ENCODE data around the gene GLT8D2. TPM values are rescaled to one million over a fixed set of nuclear protein-coding genes. Genes with fewer than 3 reads are reported as not detected.
A peak's percentile ranks its signal among the peaks of the same experiment; 100 is the strongest.

The GLT8D2 gene
- total and polyA plus RNA-seq, 7 donors = 0.71 to 5.2 (median 1.5) TPM

DNA sequence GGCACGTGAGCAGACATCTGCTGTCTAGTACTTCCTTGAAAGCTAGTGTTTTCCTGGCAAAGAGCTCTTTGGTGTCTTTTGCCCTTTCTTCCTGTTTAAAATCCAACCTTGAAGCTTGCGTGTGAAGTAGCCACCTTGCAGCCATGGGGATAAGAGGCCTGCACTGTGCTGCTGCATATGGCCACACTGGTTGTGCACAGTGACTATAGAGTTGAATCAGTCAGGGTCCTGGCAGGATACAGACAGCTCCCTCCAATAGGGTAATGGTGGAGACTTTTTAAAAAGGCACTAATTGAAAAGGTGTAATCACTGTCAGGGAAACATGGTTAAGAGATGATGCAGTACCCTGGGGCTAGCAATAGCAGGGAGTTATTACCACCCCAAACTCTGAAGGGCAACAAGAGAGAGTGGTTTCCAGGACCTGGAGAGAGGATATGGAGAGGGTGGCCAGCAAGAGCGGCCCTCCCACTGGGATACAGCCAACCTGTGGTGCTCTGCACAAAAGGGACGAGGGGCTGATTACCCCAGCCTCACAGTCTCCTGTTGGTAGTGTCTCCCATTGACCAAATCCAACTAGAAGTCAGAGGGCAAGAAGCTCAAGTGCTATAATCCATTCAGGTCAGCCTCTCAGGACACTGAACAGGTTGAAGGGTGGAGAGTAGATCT, 4.8 kb upstream of the GLT8D2 start:
- intact Hi-C loops (cut with DNase I) = loop anchor here in 1 of 2 donors (5.0 kb wide), 1 partner anchor 178 kb away; no protein-coding TSS in a partner anchor

DNA sequence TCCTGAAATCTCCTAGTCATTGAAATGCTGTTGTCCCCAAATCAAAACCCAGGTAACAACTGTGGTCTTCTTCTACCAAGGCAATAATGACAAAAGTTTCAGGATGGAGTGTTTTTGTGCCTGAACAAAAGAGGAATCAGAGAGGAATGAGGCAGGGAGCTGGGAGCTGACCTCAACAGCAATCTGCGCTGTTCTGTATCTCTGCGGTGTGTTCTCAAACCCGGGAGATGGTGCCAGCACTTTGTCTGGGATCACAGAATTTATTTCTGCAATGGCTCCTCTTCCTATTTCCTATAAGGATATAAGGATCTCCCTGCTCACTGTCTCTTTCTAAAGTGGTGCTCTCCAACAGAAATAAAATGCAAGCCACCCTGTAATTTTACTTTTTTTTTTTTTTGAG, 449 bp upstream of the GLT8D2 start:
- 11 to 34% (median 16%) methylated on average over 3 of the region's 3 CpGs for WGBS, 3 donors
- no peaks in the 10 kb centered on the region for H3K9me3 ChIP-seq
- peaks cover 0 to 21% (median 0%) of the 10 kb centered on the region in 3 donors for H3K27me3 ChIP-seq (ENCODE audit: insufficient read depth in 3 of 3, low read length in 2 of 3)
- TF ChIP-seq, protein P1, sequence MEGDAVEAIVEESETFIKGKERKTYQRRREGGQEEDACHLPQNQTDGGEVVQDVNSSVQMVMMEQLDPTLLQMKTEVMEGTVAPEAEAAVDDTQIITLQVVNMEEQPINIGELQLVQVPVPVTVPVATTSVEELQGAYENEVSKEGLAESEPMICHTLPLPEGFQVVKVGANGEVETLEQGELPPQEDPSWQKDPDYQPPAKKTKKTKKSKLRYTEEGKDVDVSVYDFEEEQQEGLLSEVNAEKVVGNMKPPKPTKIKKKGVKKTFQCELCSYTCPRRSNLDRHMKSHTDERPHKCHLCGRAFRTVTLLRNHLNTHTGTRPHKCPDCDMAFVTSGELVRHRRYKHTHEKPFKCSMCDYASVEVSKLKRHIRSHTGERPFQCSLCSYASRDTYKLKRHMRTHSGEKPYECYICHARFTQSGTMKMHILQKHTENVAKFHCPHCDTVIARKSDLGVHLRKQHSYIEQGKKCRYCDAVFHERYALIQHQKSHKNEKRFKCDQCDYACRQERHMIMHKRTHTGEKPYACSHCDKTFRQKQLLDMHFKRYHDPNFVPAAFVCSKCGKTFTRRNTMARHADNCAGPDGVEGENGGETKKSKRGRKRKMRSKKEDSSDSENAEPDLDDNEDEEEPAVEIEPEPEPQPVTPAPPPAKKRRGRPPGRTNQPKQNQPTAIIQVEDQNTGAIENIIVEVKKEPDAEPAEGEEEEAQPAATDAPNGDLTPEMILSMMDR (IDR thresholded peaks at IDR 0.05) = no peak
- peaks cover 10% of the 10 kb centered on the region for H3K4me1 ChIP-seq
- no peak for DNase-seq
- peak overlapping the region; percentile 64 for H3K4me3 ChIP-seq
- peak in 1 of 4 donors; percentile 36 for ATAC-seq
- no peaks in the 10 kb centered on the region for H3K36me3 ChIP-seq (ENCODE audit: insufficient read depth in 1 of 2, low read depth in 1 of 2)
- H3K27ac ChIP-seq = no peak overlapping the region
- intact Hi-C loops (cut with DNase I) = no loop called here

More for the DNA sequence above, 4.8 kb upstream of the GLT8D2 start:
- 69 to 85% (median 75%) methylated on average over 4 of the region's 4 CpGs for WGBS, 3 donors
- ATAC-seq = no peak
- H3K9me3 ChIP-seq = no peaks in the 10 kb centered on the region
- TF ChIP-seq, protein P1 (IDR thresholded peaks at IDR 0.05) = no peak
- no peak overlapping the region for H3K4me3 ChIP-seq
- H3K4me1 ChIP-seq = peaks cover 23% of the 10 kb centered on the region
- DNase-seq = no peak
- peaks cover 0 to 15% (median 0%) of the 10 kb centered on the region in 3 donors for H3K27me3 ChIP-seq (ENCODE audit: insufficient read depth in 3 of 3, low read length in 2 of 3)
- no peak overlapping the region for H3K27ac ChIP-seq
- H3K36me3 ChIP-seq (ENCODE audit: insufficient read depth in 1 of 2, low read depth in 1 of 2) = no peaks in the 10 kb centered on the region

DNA sequence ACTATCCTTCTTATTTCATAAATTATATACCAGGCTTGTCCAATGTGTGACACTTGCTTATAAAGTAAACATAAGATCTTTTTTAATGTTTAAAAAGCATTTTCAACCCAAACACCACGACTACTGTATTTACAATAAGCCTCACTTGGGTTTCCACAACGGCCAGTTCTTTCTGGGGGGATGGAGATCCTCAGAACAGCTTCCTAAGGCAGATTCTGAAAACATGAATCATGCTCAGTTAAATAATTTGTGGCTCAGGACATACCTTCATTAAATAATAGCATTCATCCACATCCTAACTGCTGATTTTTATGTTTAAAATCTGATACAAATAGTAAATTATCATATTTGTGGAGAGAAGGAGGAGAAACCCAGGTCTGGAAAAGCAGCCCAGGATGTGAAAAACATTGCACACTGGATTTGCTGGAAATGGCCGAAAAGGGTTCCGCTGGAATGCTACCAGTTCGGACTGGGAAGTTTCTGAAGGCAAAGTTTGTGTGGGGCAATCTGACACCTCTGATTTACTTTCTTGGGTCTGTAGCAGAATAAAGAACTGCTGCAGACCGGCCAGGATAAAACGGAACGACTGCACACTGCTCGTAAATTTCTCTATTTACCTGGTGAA, 597 bp downstream of the GLT8D2 start:
- Histone ChIP-seq H3K36me3 (ENCODE audit: insufficient read depth in 1 of 2, low read depth in 1 of 2) (no peaks in the 10 kb centered on the region), H3K27me3 (ENCODE audit: insufficient read depth in 3 of 3, low read length in 2 of 3) (peaks cover 0 to 21% (median 0%) of the 10 kb centered on the region in 3 donors), H3K4me3 (peak overlapping the region; percentile 64), H3K4me1 (peaks cover 12% of the 10 kb centered on the region), H3K27ac (no peak overlapping the region), H3K9me3 (no peaks in the 10 kb centered on the region)
- intact Hi-C loops (cut with DNase I) = no loop called here
- WGBS, 3 donors = 17 to 23% (median 21%) methylated on average over 9 of the region's 9 CpGs
- no peak for ATAC-seq
- no peak for DNase-seq
- TF ChIP-seq, protein P1 (IDR thresholded peaks at IDR 0.05) = no peak

DNA sequence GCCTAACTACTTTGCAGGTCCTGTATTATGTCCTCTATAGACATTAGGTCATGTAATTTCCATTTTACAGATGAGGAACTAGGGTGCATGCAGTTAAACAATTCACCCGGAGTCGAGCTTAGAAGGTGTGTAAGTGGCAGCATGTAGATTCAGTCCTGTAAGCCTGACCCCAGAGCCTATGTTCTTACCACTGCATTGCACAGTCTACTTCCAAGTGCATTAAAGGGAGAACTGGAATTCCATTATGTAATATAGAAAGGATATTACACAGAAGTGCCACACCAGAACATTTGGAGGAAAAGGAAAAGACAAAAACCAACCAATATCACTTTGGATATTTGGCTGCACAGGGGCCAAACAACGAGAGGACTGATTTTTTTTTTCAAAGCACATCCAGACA, 1.2 kb downstream of the GLT8D2 start:
- Histone ChIP-seq H3K27me3 (ENCODE audit: insufficient read depth in 3 of 3, low read length in 2 of 3) (peaks cover 0 to 21% (median 0%) of the 10 kb centered on the region in 3 donors), H3K36me3 (ENCODE audit: insufficient read depth in 1 of 2, low read depth in 1 of 2) (no peaks in the 10 kb centered on the region), H3K9me3 (no peaks in the 10 kb centered on the region), H3K4me1 (peaks cover 12% of the 10 kb centered on the region), H3K4me3 (peak overlapping the region; percentile 64), H3K27ac (no peak overlapping the region)
- intact Hi-C loops (cut with DNase I) = no loop called here
- 47 to 67% (median 59%) methylated on average over 3 of the region's 3 CpGs for WGBS, 3 donors
- no peak for ATAC-seq
- no peak for DNase-seq
- TF ChIP-seq, protein P1 (IDR thresholded peaks at IDR 0.05) = no peak
